ENCODE measurements around the gene BCDIN3D.

GRCh38 chr12:49819786-49820185 is 23.1 kb downstream of the BCDIN3D start:
- TF ChIP-seq CTCF (IDR thresholded peaks at IDR 0.05; ENCODE audit: poor library complexity) (no peak), EZH2 (IDR thresholded peaks at IDR 0.05; ENCODE audit: borderline replicate concordance) (no peak)

Measured in hepatocyte (in vitro differentiated cells).